ENCODE data around the gene CPLANE1.

CPLANE1 gene

DNA sequence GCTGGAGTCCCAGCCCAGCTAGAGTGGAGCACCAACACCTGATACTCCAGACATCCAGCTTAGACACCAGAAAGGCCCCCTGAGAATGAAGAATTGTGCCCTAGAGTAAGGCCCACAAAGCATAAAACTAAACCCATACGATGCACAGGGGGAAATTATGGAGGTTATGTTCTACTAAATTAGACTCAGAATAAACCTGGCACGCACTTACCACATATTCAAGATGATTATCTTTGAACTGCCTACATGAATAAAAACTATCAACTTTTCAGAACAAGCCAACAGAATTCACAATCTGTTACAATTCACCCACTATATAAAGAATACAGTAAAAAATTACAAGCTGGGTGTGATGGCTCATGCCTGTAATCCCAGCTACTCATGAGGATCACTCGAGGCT lies 168.5 kb downstream of the CPLANE1 start:
- Histone ChIP-seq H3K9me3 (ENCODE audit: control insufficient read depth in 1 of 2, low read length in 2 of 2) (peaks cover 0 to 4% of the 10 kb centered on the region in 2 donors), H3K9ac (ENCODE audit: low read depth in 1 of 2, low read length in 2 of 2) (no peak overlapping the region), H3K4me1 (ENCODE audit: control insufficient read depth in 1 of 2, insufficient read depth in 2 of 2, low read length in 2 of 2) (no peaks in the 10 kb centered on the region), H3K27me3 (ENCODE audit: control insufficient read depth in 1 of 2, insufficient read depth in 2 of 2, low read length in 2 of 2) (no peaks in the 10 kb centered on the region), H3K4me3 (ENCODE audit: low read depth in 1 of 2, low read length in 2 of 2) (no peak overlapping the region), H3K27ac (ENCODE audit: low read depth, low read length) (no peak overlapping the region), H3K36me3 (ENCODE audit: control insufficient read depth in 1 of 2, insufficient read depth in 2 of 2, low read length in 2 of 2) (peaks cover 0 to 3% of the 10 kb centered on the region in 2 donors)

DNA sequence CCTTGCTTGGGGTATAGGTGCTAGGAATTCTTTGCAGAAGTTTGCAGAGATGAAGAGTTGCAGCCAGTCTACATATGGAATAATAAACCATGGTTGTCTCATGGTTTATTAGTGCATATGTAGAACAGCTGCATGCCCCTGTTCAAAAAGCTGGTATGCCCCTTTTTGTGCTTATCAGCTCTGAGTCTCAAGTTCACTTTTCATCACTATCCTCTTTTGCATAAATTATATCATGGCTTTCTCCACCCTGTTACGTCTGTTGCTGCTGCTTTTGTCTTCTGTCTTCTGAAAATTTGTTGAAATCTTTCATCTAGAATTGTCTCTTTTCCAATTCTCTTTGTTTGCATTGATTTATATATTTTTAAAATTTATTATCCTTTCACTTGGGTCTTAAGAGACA lies 172.0 kb downstream of the CPLANE1 start:
- no peak overlapping the region for H3K9ac ChIP-seq (ENCODE audit: low read depth in 1 of 2, low read length in 2 of 2)
- no peak overlapping the region for H3K4me3 ChIP-seq (ENCODE audit: low read depth in 1 of 2, low read length in 2 of 2)
- no peaks in the 10 kb centered on the region for H3K27me3 ChIP-seq (ENCODE audit: control insufficient read depth in 1 of 2, insufficient read depth in 2 of 2, low read length in 2 of 2)
- H3K36me3 ChIP-seq (ENCODE audit: control insufficient read depth in 1 of 2, insufficient read depth in 2 of 2, low read length in 2 of 2): peaks cover 0 to 3% of the 10 kb centered on the region in 2 donors
- no peak overlapping the region for H3K27ac ChIP-seq (ENCODE audit: low read depth, low read length)
- H3K4me1 ChIP-seq (ENCODE audit: control insufficient read depth in 1 of 2, insufficient read depth in 2 of 2, low read length in 2 of 2): no peaks in the 10 kb centered on the region
- no peaks in the 10 kb centered on the region for H3K9me3 ChIP-seq (ENCODE audit: control insufficient read depth in 1 of 2, low read length in 2 of 2)

DNA sequence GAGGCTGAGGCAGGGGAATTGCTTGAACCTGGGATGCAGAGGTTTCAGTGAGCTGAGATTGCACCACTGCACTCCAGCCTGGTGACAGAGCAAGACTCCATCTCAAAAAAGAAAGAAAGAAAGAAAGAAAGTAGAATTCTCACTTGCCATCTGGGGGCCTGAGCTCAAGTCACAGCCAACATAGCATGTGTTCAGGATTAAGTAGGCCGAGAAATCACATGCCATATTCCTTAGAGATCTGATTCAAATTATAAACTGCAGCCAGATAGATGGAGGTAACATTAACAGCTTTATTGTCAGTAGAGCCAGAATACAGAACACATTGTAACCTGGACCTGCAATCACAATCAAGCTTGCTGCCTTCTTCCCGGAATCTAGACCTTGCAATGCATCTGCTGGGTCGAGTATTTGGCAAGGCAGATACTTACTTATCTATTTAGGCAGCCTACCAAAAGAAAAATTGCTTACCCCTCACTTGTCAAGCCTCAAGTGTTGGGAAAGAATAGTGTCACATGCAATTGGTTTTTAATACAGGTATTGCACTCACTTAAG lies 173.7 kb downstream of the CPLANE1 start:
- no peak overlapping the region for H3K4me3 ChIP-seq (ENCODE audit: low read depth in 1 of 2, low read length in 2 of 2)
- H3K9me3 ChIP-seq (ENCODE audit: control insufficient read depth in 1 of 2, low read length in 2 of 2): no peaks in the 10 kb centered on the region
- H3K4me1 ChIP-seq (ENCODE audit: control insufficient read depth in 1 of 2, insufficient read depth in 2 of 2, low read length in 2 of 2): no peaks in the 10 kb centered on the region
- no peaks in the 10 kb centered on the region for H3K27me3 ChIP-seq (ENCODE audit: control insufficient read depth in 1 of 2, insufficient read depth in 2 of 2, low read length in 2 of 2)
- peaks cover 0 to under 1% of the 10 kb centered on the region in 2 donors for H3K36me3 ChIP-seq (ENCODE audit: control insufficient read depth in 1 of 2, insufficient read depth in 2 of 2, low read length in 2 of 2)
- no peak overlapping the region for H3K27ac ChIP-seq (ENCODE audit: low read depth, low read length)
- no peak overlapping the region for H3K9ac ChIP-seq (ENCODE audit: low read depth in 1 of 2, low read length in 2 of 2)

DNA sequence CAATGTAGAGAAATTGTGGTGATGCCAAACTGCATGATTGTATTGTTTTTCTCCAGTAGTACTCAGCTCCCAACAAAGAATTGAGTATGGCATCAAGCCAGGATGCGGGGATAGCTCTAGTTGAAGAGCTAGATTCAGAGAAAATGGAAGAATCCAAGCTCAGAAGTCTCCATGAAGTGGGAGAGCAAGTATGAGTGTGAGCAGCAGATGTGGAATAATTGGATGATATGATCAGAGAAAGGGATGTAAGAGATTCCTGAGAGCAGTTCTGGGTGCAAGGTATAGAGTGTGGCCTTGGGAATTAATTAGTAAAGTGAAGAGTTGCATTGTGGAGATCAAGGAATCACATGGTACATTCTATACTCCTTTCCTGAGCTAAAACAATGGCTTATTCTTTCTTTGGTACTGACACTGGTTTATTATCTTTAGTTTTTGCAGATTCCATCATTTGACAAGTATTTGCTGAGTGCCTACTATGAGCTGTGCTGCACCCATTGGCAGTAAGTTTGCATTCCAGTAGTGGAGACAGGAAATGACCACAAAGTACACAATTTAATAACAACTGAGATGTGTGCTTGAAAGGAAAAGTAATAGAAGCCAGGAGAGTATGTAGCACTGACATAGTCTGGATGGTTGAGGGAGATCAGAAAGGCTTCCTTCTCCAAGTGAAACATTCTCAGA lies 177.1 kb downstream of the CPLANE1 start:
- no peaks in the 10 kb centered on the region for H3K36me3 ChIP-seq (ENCODE audit: control insufficient read depth in 1 of 2, insufficient read depth in 2 of 2, low read length in 2 of 2)
- H3K27ac ChIP-seq (ENCODE audit: low read depth, low read length): no peak overlapping the region
- H3K9ac ChIP-seq (ENCODE audit: low read depth in 1 of 2, low read length in 2 of 2): no peak overlapping the region
- H3K27me3 ChIP-seq (ENCODE audit: control insufficient read depth in 1 of 2, insufficient read depth in 2 of 2, low read length in 2 of 2): no peaks in the 10 kb centered on the region
- H3K4me1 ChIP-seq (ENCODE audit: control insufficient read depth in 1 of 2, insufficient read depth in 2 of 2, low read length in 2 of 2): no peaks in the 10 kb centered on the region
- H3K4me3 ChIP-seq (ENCODE audit: low read depth in 1 of 2, low read length in 2 of 2): no peak overlapping the region
- no peaks in the 10 kb centered on the region for H3K9me3 ChIP-seq (ENCODE audit: control insufficient read depth in 1 of 2, low read length in 2 of 2)

DNA sequence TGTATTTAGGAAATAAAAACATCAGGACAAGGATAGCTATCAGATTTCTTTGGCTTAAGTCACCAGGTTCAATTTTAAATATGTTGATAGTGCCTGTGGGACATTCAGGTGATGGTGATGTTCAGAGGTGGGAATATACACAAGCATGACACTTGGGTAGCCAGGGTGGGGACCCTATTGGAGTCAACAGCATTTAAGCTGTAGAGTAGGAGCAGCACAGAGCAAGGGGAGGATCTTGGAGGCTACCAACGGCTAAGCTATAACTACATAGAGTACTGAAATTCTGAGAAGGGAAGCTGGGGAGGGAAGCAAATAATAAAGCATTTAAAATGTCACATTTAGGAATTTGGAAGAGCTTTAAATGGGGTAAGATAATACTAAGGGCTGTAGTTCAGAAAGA lies 177.7 kb downstream of the CPLANE1 start:
- Histone ChIP-seq H3K36me3 (ENCODE audit: control insufficient read depth in 1 of 2, insufficient read depth in 2 of 2, low read length in 2 of 2) (no peaks in the 10 kb centered on the region), H3K27ac (ENCODE audit: low read depth, low read length) (no peak overlapping the region), H3K9me3 (ENCODE audit: control insufficient read depth in 1 of 2, low read length in 2 of 2) (no peaks in the 10 kb centered on the region), H3K4me1 (ENCODE audit: control insufficient read depth in 1 of 2, insufficient read depth in 2 of 2, low read length in 2 of 2) (no peaks in the 10 kb centered on the region), H3K4me3 (ENCODE audit: low read depth in 1 of 2, low read length in 2 of 2) (no peak overlapping the region), H3K27me3 (ENCODE audit: control insufficient read depth in 1 of 2, insufficient read depth in 2 of 2, low read length in 2 of 2) (no peaks in the 10 kb centered on the region), H3K9ac (ENCODE audit: low read depth in 1 of 2, low read length in 2 of 2) (no peak overlapping the region)

DNA sequence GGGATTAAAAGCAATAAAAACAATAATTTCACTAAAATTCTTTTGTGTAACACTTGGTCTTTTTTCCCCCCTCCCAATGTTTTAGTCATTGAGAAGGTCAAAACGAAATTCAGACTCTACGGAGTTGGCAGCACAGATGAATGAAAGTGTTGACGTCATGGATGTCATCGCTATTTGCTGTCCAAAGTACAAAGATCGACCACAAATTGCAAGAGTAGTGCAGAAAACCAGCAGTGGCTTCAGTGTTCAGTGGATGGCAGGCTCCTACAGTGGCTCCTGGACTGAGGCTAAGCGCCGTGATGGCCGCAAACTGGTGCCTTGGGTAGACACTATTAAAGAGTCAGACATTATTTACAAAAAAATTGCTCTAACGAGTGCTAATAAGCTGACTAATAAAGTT lies 184.7 kb downstream of the CPLANE1 start:
- Histone ChIP-seq H3K4me1 (ENCODE audit: control insufficient read depth in 1 of 2, insufficient read depth in 2 of 2, low read length in 2 of 2) (no peaks in the 10 kb centered on the region), H3K4me3 (ENCODE audit: low read depth in 1 of 2, low read length in 2 of 2) (no peak overlapping the region), H3K9me3 (ENCODE audit: control insufficient read depth in 1 of 2, low read length in 2 of 2) (no peaks in the 10 kb centered on the region), H3K36me3 (ENCODE audit: control insufficient read depth in 1 of 2, insufficient read depth in 2 of 2, low read length in 2 of 2) (peaks cover 9 to 51% of the 10 kb centered on the region in 2 donors), H3K27ac (ENCODE audit: low read depth, low read length) (no peak overlapping the region), H3K27me3 (ENCODE audit: control insufficient read depth in 1 of 2, insufficient read depth in 2 of 2, low read length in 2 of 2) (no peaks in the 10 kb centered on the region), H3K9ac (ENCODE audit: low read depth in 1 of 2, low read length in 2 of 2) (no peak overlapping the region)

DNA sequence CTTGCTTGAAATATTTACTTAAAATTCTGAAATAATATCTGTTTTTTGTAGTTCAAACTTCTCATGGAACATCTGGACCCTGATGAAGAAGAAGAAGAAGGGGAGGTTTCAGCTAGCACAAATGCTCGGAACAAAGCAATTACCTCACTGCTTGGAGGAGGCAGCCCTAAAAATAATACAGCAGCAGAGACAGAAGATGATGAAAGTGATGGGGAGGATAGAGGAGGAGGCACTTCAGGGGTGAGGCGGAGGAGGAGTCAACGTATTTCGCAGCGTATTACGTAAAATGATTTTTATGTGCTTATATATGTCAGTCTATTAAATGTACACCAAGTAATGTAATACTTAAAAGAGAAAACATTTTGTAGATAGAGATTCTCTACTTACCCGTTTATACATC lies 185.4 kb downstream of the CPLANE1 start:
- H3K9ac ChIP-seq (ENCODE audit: low read depth in 1 of 2, low read length in 2 of 2): no peak overlapping the region
- H3K27me3 ChIP-seq (ENCODE audit: control insufficient read depth in 1 of 2, insufficient read depth in 2 of 2, low read length in 2 of 2): no peaks in the 10 kb centered on the region
- no peaks in the 10 kb centered on the region for H3K4me1 ChIP-seq (ENCODE audit: control insufficient read depth in 1 of 2, insufficient read depth in 2 of 2, low read length in 2 of 2)
- H3K4me3 ChIP-seq (ENCODE audit: low read depth in 1 of 2, low read length in 2 of 2): no peak overlapping the region
- H3K9me3 ChIP-seq (ENCODE audit: control insufficient read depth in 1 of 2, low read length in 2 of 2): no peaks in the 10 kb centered on the region
- peaks cover 11 to 58% of the 10 kb centered on the region in 2 donors for H3K36me3 ChIP-seq (ENCODE audit: control insufficient read depth in 1 of 2, insufficient read depth in 2 of 2, low read length in 2 of 2)
- H3K27ac ChIP-seq (ENCODE audit: low read depth, low read length): no peak overlapping the region

DNA sequence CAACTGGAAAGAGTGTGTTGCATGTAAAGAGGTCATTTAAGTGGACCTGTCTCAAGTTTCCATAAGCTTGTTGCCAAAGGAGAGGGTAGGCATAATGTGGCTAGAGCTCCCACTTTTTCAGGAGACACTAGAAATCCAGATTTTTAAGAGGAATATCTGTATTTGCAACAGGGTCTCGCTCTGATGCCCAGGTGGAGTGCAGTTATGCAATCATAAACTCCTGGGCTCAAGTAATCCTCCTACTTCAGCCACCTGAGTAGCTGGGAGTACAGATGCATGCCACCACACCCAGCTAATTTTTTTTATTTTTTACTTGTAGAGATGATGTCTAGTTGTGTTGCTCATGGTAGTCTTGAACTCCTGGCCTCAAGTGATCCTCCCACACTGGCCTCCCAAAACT lies 189.1 kb downstream of the CPLANE1 start:
- Histone ChIP-seq H3K4me1 (ENCODE audit: control insufficient read depth in 1 of 2, insufficient read depth in 2 of 2, low read length in 2 of 2) (no peaks in the 10 kb centered on the region), H3K9ac (ENCODE audit: low read depth in 1 of 2, low read length in 2 of 2) (no peak overlapping the region), H3K27ac (ENCODE audit: low read depth, low read length) (no peak overlapping the region), H3K27me3 (ENCODE audit: control insufficient read depth in 1 of 2, insufficient read depth in 2 of 2, low read length in 2 of 2) (no peaks in the 10 kb centered on the region), H3K9me3 (ENCODE audit: control insufficient read depth in 1 of 2, low read length in 2 of 2) (no peaks in the 10 kb centered on the region), H3K36me3 (ENCODE audit: control insufficient read depth in 1 of 2, insufficient read depth in 2 of 2, low read length in 2 of 2) (peaks cover 24 to 68% of the 10 kb centered on the region in 2 donors), H3K4me3 (ENCODE audit: low read depth in 1 of 2, low read length in 2 of 2) (no peak overlapping the region)

DNA sequence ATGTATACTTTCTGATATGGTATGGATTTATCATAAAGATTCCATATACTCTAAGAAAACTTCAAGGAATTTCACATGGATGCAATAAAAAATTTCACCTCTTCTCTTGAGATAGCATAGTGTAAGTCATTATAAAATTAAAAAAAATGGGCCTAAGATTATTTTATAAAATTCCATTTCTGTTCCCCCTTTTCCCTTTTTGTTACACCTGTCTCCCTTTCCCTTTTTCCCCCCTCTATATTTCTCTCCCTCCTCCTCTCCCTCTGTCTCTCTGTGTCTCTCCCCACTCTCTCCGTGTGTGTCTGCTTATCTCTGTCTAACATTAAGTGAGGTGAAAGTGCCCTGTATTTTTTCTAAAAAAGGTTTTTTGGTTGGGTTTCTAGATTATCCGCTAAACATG lies 192.4 kb downstream of the CPLANE1 start:
- H3K9me3 ChIP-seq (ENCODE audit: control insufficient read depth in 1 of 2, low read length in 2 of 2): no peaks in the 10 kb centered on the region
- no peak overlapping the region for H3K27ac ChIP-seq (ENCODE audit: low read depth, low read length)
- H3K4me3 ChIP-seq (ENCODE audit: low read depth in 1 of 2, low read length in 2 of 2): no peak overlapping the region
- H3K36me3 ChIP-seq (ENCODE audit: control insufficient read depth in 1 of 2, insufficient read depth in 2 of 2, low read length in 2 of 2): peaks cover 31 to 64% of the 10 kb centered on the region in 2 donors
- H3K4me1 ChIP-seq (ENCODE audit: control insufficient read depth in 1 of 2, insufficient read depth in 2 of 2, low read length in 2 of 2): no peaks in the 10 kb centered on the region
- H3K9ac ChIP-seq (ENCODE audit: low read depth in 1 of 2, low read length in 2 of 2): no peak overlapping the region
- H3K27me3 ChIP-seq (ENCODE audit: control insufficient read depth in 1 of 2, insufficient read depth in 2 of 2, low read length in 2 of 2): no peaks in the 10 kb centered on the region
